ENCODE measurements around the gene TMEM63B. TPM values are rescaled to one million over a fixed set of nuclear protein-coding genes. Genes with fewer than 3 reads are reported as not detected.
"Not testable (repeated sequence)": the region's sequence is repeated elsewhere in the genome, so short reads cannot be mapped to it uniquely, and the experiment has no call there.

Gene TMEM63B
- 13.7 and 25.5 TPM in 2 replicates for total RNA-seq (2014; rRNA removed; shearing (Covaris generic))

DNA sequence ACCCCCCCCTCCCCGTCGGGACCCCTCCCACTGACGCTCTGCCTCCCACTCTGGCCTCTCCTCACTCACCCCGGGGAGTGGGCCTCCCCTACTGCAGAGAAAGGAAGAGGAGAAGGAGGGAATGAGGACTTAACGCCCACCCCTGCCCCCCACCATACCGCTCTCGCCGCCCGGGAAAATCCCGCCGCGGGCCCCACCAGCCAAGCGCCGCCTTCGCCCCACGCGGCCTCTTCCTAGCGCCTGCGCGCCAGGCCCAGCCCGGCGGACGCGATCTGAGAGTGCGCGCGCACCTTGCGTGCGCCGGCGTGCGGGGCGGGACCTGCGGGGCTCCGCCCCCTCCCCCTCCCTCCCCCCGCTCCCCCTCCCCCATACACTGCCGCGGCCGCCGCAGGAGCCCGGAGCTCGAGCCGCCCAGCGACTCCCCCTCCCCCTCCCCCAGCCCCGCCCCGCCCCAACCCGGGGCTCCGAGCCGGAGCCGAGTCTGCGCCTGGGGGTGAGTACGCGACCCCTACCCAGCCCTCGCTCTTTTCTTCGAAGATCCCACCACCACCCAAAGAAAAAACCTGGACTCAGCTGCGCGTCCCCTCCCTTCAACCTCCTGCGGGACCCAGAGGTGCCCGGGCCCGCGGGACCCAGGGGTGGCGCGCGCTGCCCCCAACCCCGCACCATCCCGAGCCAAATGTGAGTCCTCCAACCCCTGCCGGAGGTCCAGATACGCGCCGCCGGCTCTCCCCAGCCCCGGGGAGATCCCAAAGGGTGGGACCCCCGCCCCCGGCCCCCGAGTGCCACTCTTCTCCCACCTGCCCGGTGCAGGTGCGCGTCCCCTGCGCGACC, at the start of gene TMEM63B, which contains the start of gene MRPL14:
Gene TMEM63B, plus strand, starts transcription at position 369 of the 834 bp plus-strand sequence. CDS start 7,031 bp downstream, outside the sequence.
Gene MRPL14, minus strand, starts transcription at position 267 of the 834 bp plus-strand sequence. CDS start 10,841 bp downstream, outside the sequence.
- DNase-seq (ENCODE audit: low read depth) = peak; percentile 95

- no peak for DNase-seq (ENCODE audit: low read depth)
Measured at GRCh38 chr6:44078219-44078826, 49.0 kb upstream of the TMEM63B start.

DNA sequence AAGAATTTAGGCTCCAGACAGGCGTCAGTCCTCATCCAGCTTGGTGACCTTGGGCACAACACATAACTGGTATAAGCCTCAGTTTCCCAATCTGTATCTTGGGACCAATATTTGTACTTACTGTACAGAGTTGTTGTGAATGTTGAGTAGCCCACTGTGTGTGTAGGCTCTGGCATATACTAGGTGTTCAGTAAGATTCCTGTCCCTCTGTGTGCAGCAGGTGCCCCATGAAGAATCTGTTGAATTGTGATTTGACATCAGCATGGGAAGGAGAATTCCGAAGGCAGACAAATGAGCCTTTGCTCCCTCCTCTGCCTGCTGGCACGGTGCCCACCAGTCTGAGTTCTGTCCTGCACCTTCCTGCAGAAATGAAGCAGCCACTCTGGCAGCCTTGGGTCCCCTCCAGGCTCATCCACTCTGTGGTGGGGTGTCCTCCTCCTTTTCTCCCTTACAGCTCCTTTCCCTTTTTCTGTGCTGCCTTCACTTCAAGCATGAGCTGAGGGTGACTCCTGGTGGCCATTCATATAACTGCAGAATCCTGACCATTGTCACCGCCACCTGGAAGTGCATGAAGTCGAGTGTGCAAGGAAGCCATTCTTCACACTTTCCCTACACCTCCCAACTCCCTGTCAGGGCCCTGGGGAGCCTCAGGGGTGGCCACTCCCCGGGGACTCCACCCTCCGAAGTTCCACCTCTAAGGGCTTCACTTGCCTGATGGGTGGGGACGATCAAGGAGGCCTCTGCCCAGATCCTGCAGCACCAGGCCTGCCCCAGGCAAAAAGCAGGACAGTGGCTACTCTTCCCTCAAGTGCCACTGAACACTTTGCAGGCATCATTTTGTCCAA, 48.3 kb upstream of the TMEM63B start:
- DNase-seq (ENCODE audit: low read depth) = peak; percentile 79

DNA sequence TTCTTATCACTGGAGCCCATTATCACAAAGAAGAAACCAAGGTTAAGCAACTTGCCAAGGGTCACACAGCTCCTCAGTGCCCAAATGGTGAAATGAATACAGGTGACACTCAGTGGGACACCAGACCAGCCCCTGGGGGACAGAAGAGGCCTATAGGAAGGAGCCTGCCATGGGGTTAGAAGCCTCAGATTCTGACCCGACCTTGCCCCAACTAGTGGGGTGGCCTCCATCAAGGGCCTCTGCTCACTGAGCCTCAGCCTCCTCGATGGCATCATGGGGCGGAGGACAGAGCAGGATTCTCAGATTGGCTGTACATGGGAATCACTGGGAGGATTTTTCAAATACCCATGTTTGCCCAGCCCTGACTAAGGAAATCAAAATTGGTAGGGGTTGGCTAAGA, 47.7 kb upstream of the TMEM63B start:
- no peak for DNase-seq (ENCODE audit: low read depth)

DNA sequence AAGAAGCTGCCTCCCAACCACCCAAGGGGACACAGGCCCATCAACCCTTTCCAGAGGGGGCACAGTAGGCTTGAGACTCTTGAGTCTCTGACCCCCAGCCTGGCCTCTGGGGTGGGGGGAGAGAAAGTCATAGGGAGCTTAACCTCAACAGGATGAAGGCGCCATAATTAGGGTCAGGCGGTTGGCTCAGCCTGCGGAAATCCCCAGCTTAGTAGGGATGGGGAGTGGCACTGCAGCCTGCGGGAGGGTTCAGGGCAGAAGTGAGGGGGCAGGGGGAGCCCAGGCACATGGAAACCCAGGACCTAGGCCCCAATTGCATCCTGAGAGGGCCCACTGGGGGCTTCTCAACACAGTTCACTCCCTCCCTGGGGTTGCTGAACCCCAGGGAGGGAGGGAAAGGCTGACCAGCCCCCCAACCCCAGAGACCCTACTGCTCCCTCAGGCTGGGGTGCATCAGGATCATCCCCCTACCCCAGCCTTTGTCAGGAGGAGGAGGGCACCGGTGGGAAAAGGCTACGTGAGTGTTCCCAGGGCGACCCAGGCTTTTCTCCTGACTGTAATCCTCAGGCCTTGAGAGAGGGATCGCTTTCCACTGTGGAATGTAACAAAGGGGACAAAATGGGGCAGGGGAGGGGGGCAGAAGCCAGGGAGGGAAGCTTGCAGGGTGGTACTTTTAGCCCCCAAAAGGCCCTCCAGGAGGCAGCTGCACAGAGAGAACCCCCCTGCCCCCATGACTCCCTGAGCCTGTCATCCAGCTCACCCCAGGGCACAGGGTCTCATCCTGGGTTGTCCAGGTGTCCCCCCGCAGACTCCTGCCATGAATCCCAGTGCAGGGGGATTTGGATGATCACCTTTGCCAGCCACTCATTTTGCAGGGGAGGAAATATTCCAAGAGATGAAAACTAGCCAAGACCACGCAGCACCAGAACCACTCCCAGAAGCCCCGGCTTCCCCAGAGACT, 46.5 kb upstream of the TMEM63B start:
- peak; percentile 62 for DNase-seq (ENCODE audit: low read depth)

GRCh38 chr6:44081753-44082152, 45.6 kb upstream of the TMEM63B start:
- no peak for DNase-seq (ENCODE audit: low read depth)

DNA sequence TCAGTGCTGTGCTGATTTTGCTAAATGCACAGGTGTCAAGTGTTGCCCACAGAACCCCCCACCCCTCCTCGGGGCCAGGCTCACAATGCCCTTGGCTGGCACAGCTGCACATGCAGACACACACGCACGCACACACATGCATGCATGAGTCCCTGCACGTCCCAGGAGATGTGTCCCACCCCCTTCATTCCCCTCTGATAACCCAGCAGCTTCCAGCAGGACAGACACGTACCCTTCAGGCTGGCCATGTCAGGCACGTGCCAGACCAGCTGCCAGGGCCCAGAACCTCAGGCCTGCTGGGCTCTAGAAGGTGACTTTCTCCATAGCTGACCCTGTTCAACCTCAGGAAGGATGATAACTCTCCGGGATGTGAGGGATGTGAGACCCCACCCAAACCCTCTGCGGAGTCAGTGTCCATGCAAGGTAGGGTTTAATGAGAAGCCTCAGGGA, 44.5 kb upstream of the TMEM63B start:
- DNase-seq (ENCODE audit: low read depth) = no peak

DNA sequence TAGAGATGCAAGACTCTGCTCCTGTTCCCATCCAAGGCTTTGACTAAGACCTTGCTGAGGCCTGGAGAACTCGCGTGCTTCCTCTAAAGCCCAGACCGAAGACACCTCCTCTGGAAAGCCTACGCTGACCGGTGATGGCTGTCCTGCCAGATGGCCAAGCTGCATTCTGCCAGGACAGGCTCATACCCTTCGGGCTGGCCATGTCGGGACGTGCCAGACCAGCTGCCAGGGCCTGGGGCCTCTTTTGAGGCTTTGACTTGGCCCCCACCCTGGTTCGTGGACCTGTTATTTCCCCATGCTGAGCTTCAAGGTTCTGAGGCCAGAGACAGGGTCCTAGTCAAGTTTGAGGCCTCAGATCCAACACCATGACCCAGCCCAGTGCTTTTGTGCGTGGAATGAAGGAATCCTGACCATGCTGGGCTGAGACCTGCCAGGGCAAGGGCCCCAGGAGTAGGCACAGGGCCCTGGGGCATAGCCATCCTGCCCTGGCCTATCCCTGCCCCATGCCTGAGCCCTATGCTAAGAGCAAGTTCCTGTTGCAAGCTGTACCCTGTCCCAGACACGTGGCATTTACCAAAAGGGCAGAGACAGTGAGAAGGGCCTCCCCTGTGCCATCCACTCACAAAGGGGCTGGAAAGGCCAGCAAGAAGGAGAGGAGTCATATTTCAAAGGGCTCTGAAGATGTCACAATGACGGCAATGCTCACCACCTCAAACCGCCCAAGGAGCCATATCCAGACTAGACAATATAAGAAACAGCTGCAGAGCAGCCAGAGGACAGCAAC, 42.9 kb upstream of the TMEM63B start:
- peak; percentile 17 for DNase-seq (ENCODE audit: low read depth)

DNA sequence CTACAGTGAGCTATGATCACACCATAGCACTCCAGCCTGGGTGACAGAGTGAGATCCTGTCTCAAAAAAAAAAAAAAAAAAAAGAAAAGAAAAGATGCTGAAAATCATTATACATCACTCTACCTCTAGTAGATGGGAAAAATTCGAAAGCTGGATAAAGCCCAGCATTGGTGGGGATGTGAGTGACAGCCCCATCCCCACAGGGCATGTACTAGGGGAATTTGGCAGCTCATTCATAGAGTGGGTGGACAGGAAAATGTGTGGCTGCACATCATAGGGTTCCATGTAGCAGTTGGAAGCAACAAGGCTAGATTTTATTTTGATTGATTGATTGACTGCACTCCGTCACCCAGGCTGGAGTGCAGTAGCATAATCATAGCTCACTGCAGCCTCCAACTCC, 42.1 kb upstream of the TMEM63B start:
- DNase-seq (ENCODE audit: low read depth) = no peak

- no peak for DNase-seq (ENCODE audit: low read depth)
Measured at GRCh38 chr6:44086931-44087574, 40.3 kb upstream of the TMEM63B start.

- DNase-seq (ENCODE audit: low read depth) = no peak
Measured at GRCh38 chr6:44087623-44088022, 39.7 kb upstream of the TMEM63B start.

GRCh38 chr6:44088827-44089590, 38.3 kb upstream of the TMEM63B start:
- no peak for DNase-seq (ENCODE audit: low read depth)

DNA sequence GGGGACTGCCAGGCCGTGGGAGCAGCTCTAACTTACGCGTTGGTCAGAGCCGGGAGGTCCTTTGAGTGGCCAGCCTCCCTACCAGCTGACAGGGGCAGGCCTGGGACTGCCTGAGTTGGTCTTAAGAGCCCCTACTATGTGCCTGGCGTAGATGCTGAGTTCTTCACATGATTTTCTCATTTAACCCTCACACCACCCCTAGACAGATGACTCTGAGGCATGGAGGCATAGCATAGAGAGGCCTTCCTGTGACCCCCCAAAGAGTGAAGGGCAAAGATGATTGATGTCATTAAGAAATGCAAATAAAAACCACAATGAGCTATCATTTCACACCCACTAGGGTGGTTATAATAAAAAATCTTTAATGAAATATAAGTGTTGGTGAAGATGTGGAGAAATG, 36.9 kb upstream of the TMEM63B start:
- no peak for DNase-seq (ENCODE audit: low read depth)

DNA sequence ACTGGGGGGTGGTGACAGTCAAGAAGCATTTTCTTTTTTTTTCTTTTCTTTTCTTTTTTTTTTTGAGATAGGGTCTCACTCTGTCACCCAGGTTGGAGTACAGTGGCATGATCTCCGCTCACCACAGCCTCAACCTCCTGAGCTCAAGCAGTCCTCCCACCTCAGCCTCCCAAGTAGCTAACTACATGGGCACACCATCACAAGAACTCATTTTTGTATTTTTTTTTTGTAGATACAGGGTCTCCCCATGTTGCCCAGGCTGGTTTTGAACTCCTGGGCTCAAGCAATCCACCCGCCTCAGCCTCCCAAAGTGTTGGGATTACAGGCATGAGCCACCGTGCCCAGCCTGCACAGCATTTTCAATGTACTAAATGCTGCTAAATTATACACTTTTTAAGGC, 36.0 kb upstream of the TMEM63B start:
- not testable (repeated sequence) for DNase-seq (ENCODE audit: low read depth)

GRCh38 chr6:44091981-44092884, 35.1 kb upstream of the TMEM63B start:
- DNase-seq (ENCODE audit: low read depth) = no peak

- DNase-seq (ENCODE audit: low read depth) = no peak
Measured at GRCh38 chr6:44093066-44093465, 34.3 kb upstream of the TMEM63B start.

- DNase-seq (ENCODE audit: low read depth) = no peak
Measured at GRCh38 chr6:44093750-44094402, 33.5 kb upstream of the TMEM63B start.

Data from Daoy (cell line).